GM19395 (cell line): ENCODE results near the gene C6orf136.
"Not testable (repeated sequence)": the region's sequence is repeated elsewhere in the genome, so short reads cannot be mapped to it uniquely, and the experiment has no call there.

Experiments used
- ATAC-seq: cut with Tn5 transposase; IDR thresholded peaks from one replicate; pipeline ENCODE4 v1.9.1; 2021; ENCODE audit warnings: mild to moderate bottlenecking, moderate library complexity; ENCODE audit not compliant: unreplicated experiment

Gene C6orf136

DNA sequence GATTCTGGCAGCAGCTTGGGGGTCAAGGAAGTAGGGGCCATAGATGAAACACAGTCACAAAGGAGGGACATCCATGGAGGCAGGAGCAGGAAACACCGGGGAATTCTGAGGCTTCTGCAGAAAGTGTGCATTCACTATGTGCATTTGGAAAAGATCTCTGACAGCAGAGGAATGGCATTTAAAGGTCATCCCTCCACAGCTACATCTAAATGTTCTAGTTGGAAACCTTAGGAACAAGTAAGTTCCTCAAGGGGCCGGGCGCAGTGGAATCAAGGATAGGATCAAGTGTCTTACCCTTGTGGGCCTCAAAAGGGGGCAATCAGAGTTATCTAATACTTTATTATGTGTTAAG, 8.8 kb downstream of the C6orf136 start:
- no peak for ATAC-seq

DNA sequence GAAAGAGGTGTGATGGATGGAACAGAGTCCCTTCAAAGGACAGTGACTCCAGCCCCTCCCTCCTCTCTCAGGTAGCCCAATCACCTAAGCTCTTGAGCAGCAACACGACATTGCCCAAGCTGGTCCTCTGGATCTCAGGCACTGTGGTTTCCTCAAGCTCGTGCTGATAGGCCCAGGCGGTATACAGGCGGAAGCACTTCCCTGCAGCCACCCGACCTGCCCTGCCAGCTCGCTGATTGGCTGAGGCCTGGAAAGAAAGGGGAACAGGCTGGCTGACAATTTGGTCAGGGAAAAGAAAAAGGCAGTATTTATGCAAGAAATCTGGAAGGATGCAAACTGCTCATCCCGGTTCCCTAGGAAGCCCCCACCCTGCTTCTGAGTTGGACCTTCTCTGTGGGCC, 9.6 kb downstream of the C6orf136 start:
- no peak for ATAC-seq

DNA sequence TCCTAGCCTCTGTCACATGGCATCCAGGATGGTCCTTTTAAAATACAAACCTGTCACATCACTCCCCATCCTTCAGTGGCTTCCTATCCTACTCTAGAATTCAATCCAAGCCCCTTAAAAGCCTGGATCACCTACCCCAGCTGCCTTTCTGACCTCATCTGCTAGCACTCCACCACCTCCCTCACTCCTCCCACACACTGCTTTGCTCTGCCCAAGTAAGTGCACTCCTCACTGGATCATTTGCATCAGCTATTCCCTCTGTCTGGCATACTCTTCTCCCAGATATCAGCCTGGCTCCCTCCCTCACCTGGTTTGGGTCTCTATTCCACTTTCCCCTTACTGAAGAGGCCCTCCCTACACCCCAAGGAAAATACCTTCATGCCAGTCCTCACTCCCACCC, 10.5 kb downstream of the C6orf136 start:
- ATAC-seq = no peak

DNA sequence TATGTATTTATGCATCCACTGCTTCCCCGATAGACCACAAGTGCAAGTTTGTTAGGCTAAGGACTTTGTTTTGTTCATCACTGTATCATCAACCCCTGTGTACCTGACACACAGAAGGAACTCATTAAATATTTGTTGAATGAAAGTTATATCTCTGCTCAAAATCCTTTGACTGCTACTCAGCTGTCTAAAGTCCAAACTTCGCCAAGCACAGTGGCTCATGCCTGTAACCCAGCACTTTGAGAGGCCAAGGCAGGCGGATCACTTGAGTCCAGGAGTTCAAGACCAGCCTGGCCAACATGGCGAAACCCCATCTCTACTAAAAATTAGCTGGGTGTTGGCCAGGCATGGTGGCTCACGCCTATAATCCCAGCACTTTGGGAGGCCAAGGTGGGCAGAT, 11.0 kb downstream of the C6orf136 start:
- not testable (repeated sequence) for ATAC-seq

DNA sequence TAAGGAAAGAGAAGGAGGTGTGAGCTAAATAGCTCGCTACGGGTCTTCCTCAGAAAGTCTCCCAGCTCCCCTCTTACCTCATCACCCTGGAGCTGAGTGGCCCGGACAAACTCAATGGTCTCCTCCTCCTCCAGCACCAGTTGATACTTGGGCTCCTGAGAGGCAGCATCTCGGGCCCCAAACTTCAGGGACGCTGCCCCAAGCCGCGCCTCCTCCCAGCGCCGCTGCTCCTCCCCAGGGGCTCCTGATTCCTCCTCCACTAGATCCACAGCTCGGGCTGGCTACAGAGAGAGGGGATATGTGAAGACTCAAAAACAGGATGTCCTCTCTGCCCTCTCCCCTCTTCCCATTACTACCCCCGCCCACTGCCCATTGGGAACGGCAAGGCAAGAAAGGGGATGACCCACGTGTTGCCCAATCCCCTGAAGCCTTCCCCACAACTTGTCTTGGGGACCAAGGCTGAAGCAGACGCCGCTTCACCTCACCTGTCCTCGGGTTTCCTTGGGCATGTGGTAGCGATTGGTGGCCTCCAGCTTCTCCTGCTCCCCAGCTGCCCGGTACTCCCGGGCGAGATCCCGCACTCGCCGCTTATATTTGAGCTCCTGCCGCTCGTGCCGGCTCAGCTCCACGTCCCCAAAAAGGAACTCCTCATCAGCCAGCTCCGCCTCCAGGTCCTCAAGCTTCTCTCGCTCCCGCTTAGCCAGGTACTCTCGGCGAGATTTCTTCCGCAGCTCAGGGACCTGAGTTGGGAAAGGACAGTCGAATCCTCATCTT, 18.2 kb downstream of the C6orf136 start:
- ATAC-seq = no peak

DNA sequence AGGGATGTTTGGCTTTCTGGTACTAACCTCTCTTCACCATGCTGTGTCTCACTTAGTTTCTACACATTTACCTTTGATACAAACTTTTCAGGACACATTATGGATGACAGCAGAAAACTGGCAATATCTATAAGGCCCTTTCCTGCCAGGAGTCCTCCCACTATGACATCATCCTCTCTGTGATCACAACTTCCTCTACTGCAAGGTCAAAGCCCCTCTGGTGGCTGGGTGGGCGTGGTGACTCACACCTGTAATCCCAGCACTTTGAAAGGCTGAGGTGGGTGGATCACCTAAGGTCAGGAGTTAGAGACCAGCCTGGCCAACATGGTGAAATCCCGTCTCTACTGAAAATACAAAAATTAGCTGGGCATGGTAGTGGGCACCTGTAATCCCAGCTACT, 19.4 kb downstream of the C6orf136 start:
- ATAC-seq = not testable (repeated sequence)

DNA sequence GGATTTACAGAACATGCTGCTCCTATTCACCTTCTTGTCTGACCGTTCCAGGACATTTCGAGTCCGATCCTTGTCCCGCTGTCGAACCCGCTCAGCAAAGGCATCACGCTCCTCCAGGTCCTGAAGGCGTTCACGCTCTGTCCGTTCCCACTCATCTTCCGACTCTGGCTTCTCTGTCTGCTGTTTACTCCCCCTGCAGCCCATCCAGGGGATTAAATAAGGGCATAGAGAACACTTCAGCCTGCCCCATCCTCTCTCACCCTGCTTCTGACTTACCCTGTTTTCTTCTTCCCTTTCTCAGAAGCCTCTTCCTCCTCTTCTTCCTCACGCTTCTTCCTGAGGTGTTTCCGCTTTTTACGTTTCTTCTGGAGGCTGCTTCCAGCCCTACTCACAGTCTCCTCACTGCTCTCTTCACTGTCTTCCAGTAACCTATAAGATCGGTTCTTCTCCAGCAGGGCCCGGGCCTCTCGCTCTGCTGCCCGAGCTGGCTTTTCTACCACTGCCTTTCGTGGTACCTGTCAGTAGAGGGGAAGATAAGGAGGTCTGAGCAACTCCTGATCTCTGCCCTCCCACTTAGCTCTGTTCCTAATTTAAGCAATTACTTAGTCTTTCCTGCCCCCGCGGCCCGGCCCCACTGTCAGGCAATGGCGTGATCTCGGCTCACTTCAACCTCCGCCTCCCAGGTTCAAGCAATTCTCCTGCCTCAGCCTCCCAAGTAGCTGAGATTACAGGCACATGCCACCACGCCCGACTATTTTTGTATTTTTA, 24.0 kb downstream of the C6orf136 start:
- ATAC-seq = no peak

DNA sequence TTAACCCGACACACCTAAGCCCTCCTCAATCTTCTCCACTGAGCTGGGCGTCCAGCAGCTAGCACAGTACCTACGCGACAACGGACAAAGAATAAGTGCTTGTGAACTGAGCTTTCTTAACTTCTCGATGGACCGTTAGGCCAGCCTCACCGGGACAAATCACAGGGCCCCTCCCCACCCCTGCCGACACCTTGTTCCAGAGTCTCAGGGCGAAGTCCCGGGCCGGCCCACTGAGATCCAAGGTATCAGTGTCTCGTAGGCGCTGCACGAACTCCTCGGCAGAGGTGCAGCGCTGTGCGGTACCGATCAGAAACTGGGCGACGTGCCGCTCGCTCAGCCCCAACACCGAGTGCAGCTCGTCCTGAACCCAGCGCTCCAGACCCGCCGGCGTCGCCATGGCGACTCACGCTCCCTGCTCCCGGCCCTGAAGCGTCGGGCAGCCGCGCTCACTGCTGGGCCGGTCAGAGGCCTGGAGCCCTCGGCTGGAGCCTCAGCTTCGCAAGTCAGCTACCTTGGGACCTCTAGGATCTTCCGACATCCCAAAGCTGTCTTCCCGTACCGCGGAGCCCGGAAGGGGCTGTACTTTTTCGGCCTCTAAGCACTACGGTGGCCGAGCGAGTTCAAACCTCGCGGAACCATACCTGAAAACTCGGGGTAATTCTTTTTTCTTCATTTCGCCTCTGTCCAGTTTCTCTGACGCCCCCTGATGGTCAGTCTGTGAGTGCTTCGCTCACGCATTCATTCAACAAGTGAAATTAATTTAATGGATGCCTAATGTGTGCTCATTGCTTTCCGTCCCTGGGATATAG, 25.7 kb downstream of the C6orf136 start, which contains the start of gene DHX16:
DHX16 (minus strand) TSS at position 562 of the 809 bp plus-strand sequence; CDS start at position 397, 165 bp downstream.
- ATAC-seq = peak; percentile 75

DNA sequence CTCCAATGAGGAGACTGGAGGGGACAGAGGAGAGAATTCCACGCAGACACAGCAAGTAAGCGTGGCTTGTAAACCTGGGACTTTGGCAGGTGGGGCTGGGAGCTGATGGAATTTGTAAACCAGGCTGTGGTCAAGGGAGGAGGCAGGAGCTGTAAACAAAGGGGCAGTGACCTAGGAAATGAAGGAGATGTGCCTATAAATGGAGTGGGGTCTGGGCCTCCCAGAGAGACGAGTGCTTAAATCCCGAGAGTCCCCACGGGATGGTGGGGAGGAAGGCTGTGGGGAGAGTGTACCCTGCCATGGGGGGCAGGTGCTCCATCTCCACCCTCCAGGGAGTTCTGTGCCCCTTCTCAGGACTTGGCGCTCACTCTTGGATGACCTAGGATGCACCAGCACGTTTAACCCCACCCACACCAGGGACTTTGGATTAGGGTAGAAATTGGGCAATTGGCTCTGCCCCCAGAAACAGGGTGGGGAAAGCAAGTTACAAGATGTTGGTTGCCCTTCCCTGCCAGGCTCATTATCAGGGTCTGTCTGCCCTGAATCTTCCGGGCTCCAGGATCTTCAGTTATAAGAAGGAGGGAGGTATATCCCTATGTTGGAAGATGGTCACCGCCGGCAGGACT, 29.8 kb downstream of the C6orf136 start:
- no peak for ATAC-seq

DNA sequence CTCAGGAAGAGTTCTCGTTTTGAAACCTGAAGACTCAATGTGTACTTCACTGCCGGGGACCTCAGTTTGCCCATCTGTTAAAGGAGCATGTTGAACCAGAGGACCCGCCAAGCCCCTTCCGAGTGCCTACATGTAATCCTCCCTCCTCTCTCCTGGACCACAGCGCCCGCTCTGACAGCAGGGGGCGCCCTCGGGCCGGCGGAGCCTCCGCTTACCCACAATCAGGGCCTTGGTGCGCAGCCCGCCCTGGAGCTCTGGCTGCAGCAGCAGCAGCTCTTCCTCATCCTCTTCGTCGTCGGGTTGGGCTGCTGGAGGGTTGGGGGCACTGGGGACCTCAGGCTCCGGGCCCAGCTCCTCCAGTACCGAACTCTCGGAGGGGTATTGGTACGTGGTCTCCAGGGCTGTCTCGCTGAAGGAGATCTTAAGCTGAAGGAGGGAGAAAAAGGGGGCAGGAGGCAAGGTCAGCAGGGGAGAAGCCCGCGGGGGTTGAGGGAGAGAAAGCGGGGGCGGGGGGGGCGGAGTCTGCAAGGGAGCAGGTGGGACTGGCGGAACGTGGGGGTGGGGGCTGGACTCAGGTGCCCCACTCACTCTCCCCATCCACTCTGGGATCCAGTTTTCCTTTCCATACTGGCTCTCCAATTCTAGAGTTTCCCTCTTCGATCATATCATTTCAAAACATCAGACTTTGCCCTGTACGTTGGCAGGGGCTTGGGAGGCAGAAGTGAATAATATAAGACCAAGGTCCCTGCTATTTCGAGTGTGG, 32.2 kb downstream of the C6orf136 start:
- ATAC-seq = no peak

DNA sequence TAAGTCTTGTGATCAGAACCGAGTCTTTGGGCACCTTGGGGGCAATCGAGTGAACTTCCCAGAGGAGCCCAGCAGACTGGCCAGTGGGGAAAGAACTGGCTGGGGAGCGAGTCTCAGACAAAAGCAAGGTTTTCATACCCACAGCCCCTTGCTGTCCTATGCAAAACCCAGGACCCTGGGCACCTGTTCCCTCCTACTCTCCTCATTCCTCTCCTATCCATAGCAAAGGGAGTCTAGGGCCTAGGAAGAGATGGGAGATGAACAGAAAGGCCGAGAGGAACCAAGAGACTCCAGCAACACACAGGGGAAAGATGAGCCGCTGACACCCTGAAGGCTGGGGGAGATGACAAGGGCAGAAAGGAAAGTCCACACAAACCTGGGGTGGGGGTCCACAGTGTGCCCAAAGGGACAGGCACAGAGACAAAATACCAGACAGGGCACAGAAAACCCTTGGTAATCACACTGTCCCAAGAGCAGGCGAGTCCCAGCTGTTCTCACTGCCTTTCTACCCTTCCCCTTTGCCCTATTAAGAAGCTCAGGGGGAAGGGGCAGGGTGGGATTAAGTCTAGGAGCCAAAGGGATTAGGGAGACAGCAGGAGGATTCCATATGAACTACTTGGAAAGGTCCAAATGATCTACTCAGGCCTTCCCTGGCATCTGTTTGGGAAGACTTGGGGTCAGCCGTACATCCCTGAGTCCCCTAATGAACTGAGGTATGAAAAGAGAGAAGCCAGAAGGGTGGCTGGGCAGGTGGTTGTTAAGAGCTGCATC, 33.0 kb downstream of the C6orf136 start:
- ATAC-seq = no peak

DNA sequence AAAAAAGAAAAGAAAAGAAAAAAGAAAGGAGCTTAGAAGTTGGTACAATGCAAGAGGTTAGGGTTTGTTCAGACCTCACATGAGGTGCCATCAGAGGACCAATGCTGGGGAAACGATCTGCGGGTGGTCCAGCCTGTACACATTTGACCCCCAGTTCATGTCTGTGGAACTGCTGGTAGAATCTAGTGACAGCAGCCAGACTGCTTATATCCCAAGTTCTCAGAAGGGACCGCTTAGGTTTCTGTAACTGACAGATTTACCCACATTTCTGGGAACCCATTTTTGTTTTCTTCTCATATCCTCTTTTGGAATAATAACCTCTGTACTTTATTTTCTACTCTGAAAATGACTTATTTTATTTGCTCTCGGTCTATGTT, 34.8 kb downstream of the C6orf136 start:
- no peak for ATAC-seq

DNA sequence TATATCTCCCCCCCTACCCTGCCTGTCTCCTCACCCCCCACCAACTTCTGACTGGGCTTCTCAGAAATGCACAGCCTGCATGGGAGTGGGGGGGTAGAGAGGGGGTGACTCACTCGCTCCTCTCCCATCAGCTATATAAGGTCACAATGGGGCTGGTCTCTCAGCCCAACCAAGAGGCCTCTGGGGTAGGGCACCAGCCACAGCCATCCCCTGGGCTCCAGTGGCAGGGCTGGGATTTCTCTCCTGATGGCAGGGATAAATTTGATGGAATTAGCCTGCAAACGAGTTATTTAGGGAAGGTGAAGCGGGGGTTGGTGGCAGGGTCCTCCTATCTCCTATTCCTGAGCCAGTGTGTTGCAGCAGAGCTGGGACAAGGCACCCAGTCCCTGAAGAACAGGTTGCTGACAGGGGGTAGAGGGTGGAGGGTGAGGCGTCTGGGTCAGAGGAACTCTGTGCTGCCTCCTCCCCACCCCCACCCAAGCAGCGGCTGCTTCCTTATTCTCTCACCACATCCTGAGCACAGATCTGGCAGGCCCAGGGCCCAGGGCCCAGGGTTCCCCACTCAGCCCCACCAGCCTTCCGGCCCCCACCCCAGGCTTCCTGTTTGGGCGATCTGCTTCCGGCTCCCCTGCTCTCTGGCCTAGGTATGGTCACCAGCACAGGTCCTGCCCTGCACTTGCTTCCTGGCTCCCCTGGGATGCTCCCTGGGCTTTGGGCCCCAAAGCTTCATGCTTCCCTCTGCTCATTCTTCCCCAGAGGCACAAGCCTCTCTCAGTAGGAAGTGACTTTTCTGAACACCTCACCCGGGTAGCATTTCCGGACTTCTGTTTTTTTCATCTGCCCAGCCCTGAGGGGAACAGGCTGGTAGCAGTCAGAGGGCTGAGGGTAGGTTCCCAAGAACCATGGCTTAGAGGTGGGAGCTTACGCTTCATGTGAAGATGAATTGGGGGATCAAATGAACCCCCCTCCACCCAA, 35.5 kb downstream of the C6orf136 start:
- ATAC-seq = peak; percentile 47

DNA sequence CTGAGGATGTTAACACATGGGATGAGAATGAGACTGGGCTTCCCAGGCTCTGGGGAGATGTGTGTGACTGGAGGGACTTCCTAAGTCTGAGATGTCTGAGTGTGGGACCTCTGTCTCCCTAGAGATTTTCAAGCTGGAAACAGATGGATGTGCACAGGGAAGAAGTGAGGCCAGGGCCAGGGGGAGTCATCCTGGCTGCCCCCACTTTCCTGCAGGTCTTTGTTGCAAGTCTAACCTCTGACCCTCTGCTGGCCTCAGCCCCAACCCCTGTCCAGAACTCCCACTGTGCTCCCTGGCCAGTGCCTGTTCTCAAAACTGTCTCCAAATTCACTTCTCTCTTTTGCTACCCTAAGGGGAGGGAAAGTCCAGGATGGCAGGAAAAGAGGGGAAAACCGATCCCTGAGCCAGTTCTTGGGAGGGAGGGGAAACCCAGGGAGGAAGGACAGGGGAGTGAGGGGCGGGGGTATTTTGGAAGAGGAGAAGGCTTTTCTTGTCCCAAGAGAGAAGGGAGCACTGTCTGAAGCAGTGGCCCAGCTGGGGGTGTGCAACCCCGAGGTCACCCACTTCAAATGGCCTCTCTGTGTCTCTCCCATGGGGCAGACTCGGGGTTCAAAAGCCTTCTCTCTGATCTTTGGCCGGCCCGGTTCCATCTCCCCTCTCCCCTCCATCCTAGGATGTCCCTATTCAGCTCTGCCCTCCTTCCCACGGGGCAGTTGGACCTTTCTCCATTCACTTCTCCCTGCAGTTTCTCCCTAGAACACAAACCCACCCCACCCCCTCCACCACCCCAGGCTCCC, 36.4 kb downstream of the C6orf136 start:
- ATAC-seq = no peak

DNA sequence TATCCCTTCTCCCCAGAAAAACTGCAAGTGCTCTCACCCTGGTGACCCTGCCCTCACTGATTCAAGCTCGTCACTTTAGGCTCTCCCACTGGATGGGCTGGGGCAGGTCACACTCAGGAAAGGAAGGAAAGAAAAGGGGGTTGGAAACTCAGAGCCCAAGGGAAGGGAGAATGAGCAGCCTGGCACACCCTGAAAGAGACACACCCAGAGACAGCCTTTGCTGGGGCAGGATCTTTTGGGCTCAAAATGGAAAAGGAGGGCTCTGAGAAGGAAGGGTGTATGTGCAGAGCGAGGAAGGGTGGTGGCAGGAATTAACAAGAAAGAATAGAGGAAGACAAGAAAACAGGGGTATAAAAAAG, 37.0 kb downstream of the C6orf136 start:
- no peak for ATAC-seq

DNA sequence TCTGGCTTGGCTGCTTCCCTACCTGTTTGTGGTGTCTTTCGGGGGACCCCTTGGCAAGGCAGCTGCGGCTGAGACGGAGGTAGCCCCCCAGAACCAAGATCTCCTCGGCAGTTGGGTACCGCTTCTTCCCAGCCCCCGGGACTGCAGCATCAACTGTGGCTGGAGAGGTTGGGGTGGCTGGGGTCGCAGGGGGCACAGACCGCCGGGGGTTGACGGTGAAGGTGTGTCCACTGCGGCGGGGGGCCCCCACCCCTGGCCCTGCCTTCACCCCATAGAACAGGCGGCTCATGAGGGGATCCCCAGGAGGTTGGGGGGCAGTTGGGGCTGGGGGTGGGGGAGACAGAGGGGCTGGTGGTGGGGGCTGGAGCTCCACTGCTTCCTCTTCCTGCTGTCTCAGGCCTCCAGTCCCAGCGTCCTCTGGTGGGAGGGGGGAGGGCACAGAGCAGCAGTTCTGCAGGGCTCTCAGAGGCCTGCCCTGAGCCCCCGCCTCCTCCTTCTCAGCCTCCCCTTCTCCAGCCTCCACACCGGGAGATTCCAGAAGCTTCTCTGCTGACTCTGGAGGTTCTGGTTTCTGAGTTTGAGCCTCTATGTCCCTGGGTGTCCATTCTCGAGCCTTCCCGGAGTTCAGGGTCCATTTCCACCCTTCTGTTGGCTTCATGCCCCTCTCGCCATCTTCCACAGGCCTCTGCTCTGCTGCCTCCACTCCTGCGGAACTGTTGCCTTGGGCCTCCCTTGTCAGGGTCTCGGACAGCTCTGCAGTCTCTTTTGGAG, 37.6 kb downstream of the C6orf136 start:
- ATAC-seq = no peak
